MG63 (cell line): ENCODE results near the gene BMP2K. TPM values are rescaled to one million over a fixed set of nuclear protein-coding genes. Genes with fewer than 3 reads are reported as not detected.
"Not testable (repeated sequence)": the region's sequence is repeated elsewhere in the genome, so short reads cannot be mapped to it uniquely, and the experiment has no call there.

ENCODE experiments used
- DNase-seq: peaks from one replicate; pipeline ENCODE4 v3.0.0-alpha.2; 2020
- H3K27me3 ChIP-seq: fragments of 250-450 bp; sonication (Bioruptor Pico); 2 replicates; pipeline ENCODE4 v1.5.1; 2020; ENCODE audit warnings: mild to moderate bottlenecking, moderate library complexity
- H3K36me3 ChIP-seq: fragments of 250-450 bp; sonication (Bioruptor Pico); 2 replicates; pipeline ENCODE4 v1.5.1; 2020; ENCODE audit warnings: mild to moderate bottlenecking, moderate library complexity
- H3K4me3 ChIP-seq: fragments of 250-450 bp; sonication (Bioruptor Pico); 2 replicates; pipeline ENCODE4 v1.5.1; 2020; ENCODE audit warnings: mild to moderate bottlenecking, moderate library complexity
- H3K9me3 ChIP-seq: fragments of 250-450 bp; sonication (Bioruptor Pico); 2 replicates; pipeline ENCODE4 v1.5.1; 2020; ENCODE audit warnings: mild to moderate bottlenecking, moderate library complexity
- total RNA-seq: library from RNA; depleted of rRNA; stranded (reverse); fragments of >200 nt; shearing (Covaris generic); gene quantifications from 2 replicates; pipeline ENCODE4 v1.2.3, GENCODE V29; 2014; ENCODE audit warnings: low replicate concordance

BMP2K gene
- total RNA-seq, 1 experiment from 2014 or later = 8.4 TPM

GRCh38 chr4:78809295-78809694 is 33.1 kb downstream of the BMP2K start:
- DNase-seq = no peak
- Histone ChIP-seq H3K36me3 (no peaks in the 10 kb centered on the region), H3K4me3 (no peak overlapping the region), H3K9me3 (no peaks in the 10 kb centered on the region), H3K27me3 (no peaks in the 10 kb centered on the region)

- no peak for DNase-seq
Observed at GRCh38 chr4:78809928-78810835, 34.0 kb downstream of the BMP2K start.

GRCh38 chr4:78811034-78811433 is 34.9 kb downstream of the BMP2K start:
- Histone ChIP-seq H3K4me3 (no peak overlapping the region), H3K9me3 (no peaks in the 10 kb centered on the region), H3K27me3 (no peaks in the 10 kb centered on the region), H3K36me3 (no peaks in the 10 kb centered on the region)
- no peak for DNase-seq

More at GRCh38 chr4:78809928-78810835, 34.0 kb downstream of the BMP2K start:
- H3K36me3 ChIP-seq = no peaks in the 10 kb centered on the region
- no peaks in the 10 kb centered on the region for H3K9me3 ChIP-seq
- no peak overlapping the region for H3K4me3 ChIP-seq
- no peaks in the 10 kb centered on the region for H3K27me3 ChIP-seq

GRCh38 chr4:78818530-78819079 is 42.5 kb downstream of the BMP2K start:
- H3K36me3 ChIP-seq = no peaks in the 10 kb centered on the region; the same call in 1 of the 2 replicates
- H3K9me3 ChIP-seq = no peaks in the 10 kb centered on the region
- H3K27me3 ChIP-seq = no peaks in the 10 kb centered on the region
- no peak overlapping the region for H3K4me3 ChIP-seq
- DNase-seq = no peak

- DNase-seq = no peak
- H3K36me3 ChIP-seq = no peaks in the 10 kb centered on the region; the same call in 1 of the 2 replicates
- no peaks in the 10 kb centered on the region for H3K9me3 ChIP-seq
- H3K4me3 ChIP-seq = no peak overlapping the region
- H3K27me3 ChIP-seq = no peaks in the 10 kb centered on the region
Observed at GRCh38 chr4:78824001-78824400, 47.9 kb downstream of the BMP2K start.

- no peak for DNase-seq
- no peak overlapping the region for H3K4me3 ChIP-seq
- no peaks in the 10 kb centered on the region for H3K27me3 ChIP-seq
- H3K9me3 ChIP-seq = no peaks in the 10 kb centered on the region
- H3K36me3 ChIP-seq = no peaks in the 10 kb centered on the region
Observed at GRCh38 chr4:78827191-78827590, 51.0 kb downstream of the BMP2K start.

- Histone ChIP-seq H3K27me3 (no peaks in the 10 kb centered on the region), H3K4me3 (no peak overlapping the region), H3K9me3 (no peaks in the 10 kb centered on the region), H3K36me3 (no peaks in the 10 kb centered on the region)
- DNase-seq = no peak
Observed at GRCh38 chr4:78829296-78829695, 53.1 kb downstream of the BMP2K start.

GRCh38 chr4:78839676-78840075 is 63.5 kb downstream of the BMP2K start:
- not testable (repeated sequence) for H3K9me3 ChIP-seq, H3K36me3 ChIP-seq, H3K4me3 ChIP-seq, DNase-seq, H3K27me3 ChIP-seq

- H3K9me3 ChIP-seq, H3K36me3 ChIP-seq, H3K4me3 ChIP-seq, H3K27me3 ChIP-seq, DNase-seq: not testable (repeated sequence)
Observed at GRCh38 chr4:78840286-78840685, 64.1 kb downstream of the BMP2K start.

- H3K4me3 ChIP-seq = no peak overlapping the region
- no peaks in the 10 kb centered on the region for H3K36me3 ChIP-seq
- no peaks in the 10 kb centered on the region for H3K9me3 ChIP-seq
- H3K27me3 ChIP-seq = no peaks in the 10 kb centered on the region
- DNase-seq = no peak
Observed at GRCh38 chr4:78845472-78845871, 69.3 kb downstream of the BMP2K start.

GRCh38 chr4:78846258-78846657 is 70.1 kb downstream of the BMP2K start:
- H3K9me3 ChIP-seq = no peaks in the 10 kb centered on the region
- no peak for DNase-seq
- H3K27me3 ChIP-seq = no peaks in the 10 kb centered on the region
- H3K4me3 ChIP-seq = no peak overlapping the region
- H3K36me3 ChIP-seq = no peaks in the 10 kb centered on the region

- H3K27me3 ChIP-seq = no peaks in the 10 kb centered on the region
- peaks cover 2% of the 10 kb centered on the region; the same call in 1 of the 2 replicates for H3K36me3 ChIP-seq
- no peak overlapping the region for H3K4me3 ChIP-seq
- H3K9me3 ChIP-seq = no peaks in the 10 kb centered on the region
- no peak for DNase-seq
Observed at GRCh38 chr4:78862314-78862737, 86.2 kb downstream of the BMP2K start.

- Histone ChIP-seq H3K27me3 (no peaks in the 10 kb centered on the region), H3K9me3 (no peaks in the 10 kb centered on the region), H3K4me3 (no peak overlapping the region), H3K36me3 (peaks cover 2% of the 10 kb centered on the region; the same call in 1 of the 2 replicates)
- DNase-seq = no peak
Observed at GRCh38 chr4:78863254-78863869, 87.2 kb downstream of the BMP2K start.

- Histone ChIP-seq H3K9me3 (no peaks in the 10 kb centered on the region), H3K4me3 (no peak overlapping the region), H3K36me3 (peaks cover 2% of the 10 kb centered on the region; the same call in 1 of the 2 replicates), H3K27me3 (no peaks in the 10 kb centered on the region)
- DNase-seq = no peak
Observed at GRCh38 chr4:78863991-78864390, 87.8 kb downstream of the BMP2K start.

- Histone ChIP-seq H3K36me3 (no peaks in the 10 kb centered on the region), H3K4me3 (no peak overlapping the region), H3K9me3 (no peaks in the 10 kb centered on the region), H3K27me3 (no peaks in the 10 kb centered on the region)
- DNase-seq = no peak
Observed at GRCh38 chr4:78864405-78865024, 88.4 kb downstream of the BMP2K start.

- Histone ChIP-seq H3K36me3 (no peaks in the 10 kb centered on the region), H3K27me3 (no peaks in the 10 kb centered on the region), H3K4me3 (no peak overlapping the region), H3K9me3 (no peaks in the 10 kb centered on the region)
- DNase-seq = no peak
Observed at GRCh38 chr4:78865451-78865850, 89.3 kb downstream of the BMP2K start.

GRCh38 chr4:78868712-78869111 is 92.6 kb downstream of the BMP2K start:
- DNase-seq = not testable (repeated sequence)

More at GRCh38 chr4:78868712-78869111, 92.6 kb downstream of the BMP2K start:
- H3K4me3 ChIP-seq, H3K9me3 ChIP-seq, H3K36me3 ChIP-seq, H3K27me3 ChIP-seq: not testable (repeated sequence)
